CD1c-positive myeloid dendritic cell (primary cell): ENCODE data around the gene FAM120A.

ENCODE experiments used
- DNase-seq: peaks from one replicate; pipeline ENCODE4 v3.0.0-alpha.2; 2016; ENCODE audit errors: extremely low spot score

Gene FAM120A

GRCh38 chr9:93470391-93470790 is 18.9 kb downstream of the FAM120A start:
- DNase-seq = no peak

GRCh38 chr9:93471124-93471523 is 19.6 kb downstream of the FAM120A start:
- DNase-seq = no peak

DNA sequence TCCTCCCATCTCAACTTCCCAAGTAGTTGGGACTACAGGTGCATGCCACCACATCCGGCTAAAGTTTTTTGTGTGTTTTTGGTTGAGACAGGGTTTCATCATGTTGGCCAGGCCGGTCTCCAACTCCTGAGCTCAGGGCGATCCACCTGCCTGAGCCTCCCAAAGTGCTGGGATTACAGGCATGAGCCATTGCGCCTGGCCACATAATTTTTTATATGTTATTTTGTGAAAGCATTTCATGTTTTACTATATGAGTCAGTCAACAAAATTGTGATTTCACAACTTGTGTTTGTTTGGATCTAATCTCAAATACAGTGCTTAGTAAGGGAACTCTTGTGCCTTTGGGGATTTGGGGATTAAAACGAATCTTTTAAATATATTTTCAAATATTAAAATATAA is 21.9 kb downstream of the FAM120A start:
- no peak for DNase-seq

GRCh38 chr9:93475108-93475507 is 23.6 kb downstream of the FAM120A start:
- no peak for DNase-seq

DNA sequence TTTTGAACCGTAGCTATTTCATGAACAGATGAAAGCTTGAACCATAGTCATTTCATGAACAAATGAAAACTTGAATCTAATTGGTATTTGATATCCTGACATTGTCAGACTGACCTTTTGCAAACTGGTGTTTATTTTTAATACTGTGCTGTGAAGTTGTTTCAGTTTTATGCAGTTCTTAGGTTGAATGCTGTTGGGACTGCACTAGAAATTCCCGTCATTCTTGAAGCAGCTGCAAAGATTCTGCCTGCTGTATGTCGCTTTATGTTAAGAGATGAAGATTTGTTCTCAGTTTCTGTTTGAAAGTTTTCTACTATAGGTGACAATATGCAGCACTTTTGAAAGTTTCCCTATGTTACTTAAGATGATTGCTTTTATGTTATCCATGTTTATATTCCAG is 24.4 kb downstream of the FAM120A start:
- no peak for DNase-seq

DNA sequence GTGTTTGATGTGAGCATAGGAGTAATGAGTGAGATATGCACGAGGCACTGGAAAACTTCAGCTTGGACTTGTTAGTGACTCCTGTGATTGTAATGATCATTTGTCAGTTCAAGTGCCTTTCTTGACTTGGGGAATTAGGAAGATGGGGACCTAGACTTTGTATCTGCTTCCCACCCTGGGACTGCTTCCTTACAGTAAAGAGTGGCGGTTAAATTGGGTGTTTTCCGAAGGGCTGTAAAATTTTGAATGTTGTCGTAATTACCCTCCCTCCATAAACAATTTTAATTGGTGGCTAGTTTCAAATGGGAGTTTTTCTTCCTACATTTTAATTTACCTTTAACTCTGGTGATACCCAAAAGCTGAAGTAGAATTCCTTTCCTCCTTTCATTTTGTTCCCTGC is 25.4 kb downstream of the FAM120A start:
- DNase-seq = no peak

GRCh38 chr9:93477397-93477796 is 25.9 kb downstream of the FAM120A start:
- no peak for DNase-seq

GRCh38 chr9:93479726-93480125 is 28.2 kb downstream of the FAM120A start:
- no peak for DNase-seq

- DNase-seq = no peak
These were observed 28.8 kb downstream of the FAM120A start for GRCh38 chr9:93480262-93480661.

GRCh38 chr9:93480728-93481324 is 29.3 kb downstream of the FAM120A start:
- DNase-seq = no peak

- no peak for DNase-seq
These were observed 32.0 kb downstream of the FAM120A start for GRCh38 chr9:93483497-93483896.

- no peak for DNase-seq
These were observed 34.8 kb downstream of the FAM120A start for GRCh38 chr9:93486268-93486667.

DNA sequence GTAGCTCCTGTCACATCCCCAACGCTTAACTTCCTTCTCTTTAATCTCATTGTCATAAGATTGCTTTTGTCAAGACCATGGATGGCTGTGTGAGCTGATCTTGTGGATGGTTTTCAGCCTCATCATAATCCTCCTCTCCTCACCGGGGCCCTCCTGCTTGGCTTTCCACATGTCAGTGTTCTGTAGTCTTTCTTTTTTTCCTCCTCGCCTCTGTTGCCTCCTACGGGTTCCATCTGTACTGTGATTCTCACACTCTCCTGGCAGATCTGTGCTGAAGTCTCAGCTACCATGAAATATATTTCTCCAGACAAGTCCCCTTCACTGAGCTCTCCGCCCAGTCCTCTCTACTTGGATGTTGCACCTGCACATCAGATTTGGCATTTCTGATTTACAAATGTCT is 36.8 kb downstream of the FAM120A start:
- no peak for DNase-seq

DNA sequence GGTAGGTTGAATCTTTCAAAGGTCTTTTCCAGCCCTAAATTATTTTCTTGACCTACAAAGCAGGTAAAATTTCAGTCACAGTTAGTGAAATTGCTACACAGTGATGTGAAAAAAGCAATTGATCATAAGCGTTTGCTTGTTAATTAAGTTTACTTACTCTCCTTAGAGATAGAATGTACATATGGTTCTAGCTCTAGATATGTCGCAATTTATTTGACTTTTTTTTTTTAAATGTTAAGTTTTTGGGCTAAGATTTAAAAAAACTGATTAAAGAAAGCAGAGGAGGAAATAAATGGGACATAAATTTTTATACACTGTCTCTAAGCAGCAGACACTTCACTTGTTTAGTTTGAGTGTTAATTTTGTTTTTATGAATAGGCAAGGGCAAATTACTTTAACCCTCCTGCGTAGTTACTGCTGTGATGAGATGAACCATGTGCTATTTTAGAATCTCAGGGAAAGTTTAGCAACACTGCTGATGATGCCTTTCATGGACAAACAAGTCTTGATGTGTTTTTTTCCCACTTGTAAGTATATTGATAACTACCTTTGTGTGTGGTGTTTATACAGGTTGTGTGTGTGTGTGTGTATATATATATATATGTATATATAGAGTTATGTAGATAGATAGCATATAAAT is 40.2 kb downstream of the FAM120A start:
- DNase-seq = no peak

DNA sequence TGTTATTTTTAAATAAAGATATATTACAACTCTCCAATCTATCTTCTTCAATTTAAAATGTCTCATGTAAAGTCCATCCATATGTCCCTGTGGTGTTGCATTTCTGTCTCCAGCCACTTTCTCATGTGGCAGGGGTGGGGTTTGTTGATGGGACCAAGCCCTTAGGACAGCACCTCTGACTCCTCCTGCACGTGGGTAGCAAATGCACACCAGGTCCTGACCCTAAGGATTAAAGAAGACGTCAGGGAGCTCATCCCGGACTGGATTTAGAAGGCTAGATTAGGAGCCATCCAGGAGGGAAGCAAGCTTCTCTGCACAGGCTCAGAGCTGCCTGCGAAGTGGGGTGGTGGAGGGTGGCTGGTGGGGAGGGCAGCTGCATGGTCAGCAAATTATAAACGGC is 40.8 kb downstream of the FAM120A start:
- no peak for DNase-seq

DNA sequence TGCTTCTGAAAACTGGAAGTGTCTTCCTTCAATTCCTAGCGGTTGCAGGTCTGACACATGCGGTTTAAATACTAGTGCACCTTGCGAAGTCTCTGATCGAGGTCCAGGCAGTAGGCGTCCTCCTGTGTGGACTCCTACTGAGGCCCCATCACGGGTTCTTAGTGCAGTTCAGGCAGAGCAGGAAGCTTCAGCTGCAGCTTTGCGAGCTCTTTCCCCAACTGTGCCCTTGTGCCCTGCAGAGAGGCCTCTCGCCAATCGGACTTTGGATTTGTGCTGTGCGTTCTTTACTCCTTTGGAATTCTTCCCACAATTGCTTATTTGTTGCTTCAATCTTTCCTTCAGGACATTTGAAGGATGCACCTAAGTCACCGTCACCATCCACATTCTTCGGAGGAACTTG is 42.5 kb downstream of the FAM120A start:
- DNase-seq = no peak

DNA sequence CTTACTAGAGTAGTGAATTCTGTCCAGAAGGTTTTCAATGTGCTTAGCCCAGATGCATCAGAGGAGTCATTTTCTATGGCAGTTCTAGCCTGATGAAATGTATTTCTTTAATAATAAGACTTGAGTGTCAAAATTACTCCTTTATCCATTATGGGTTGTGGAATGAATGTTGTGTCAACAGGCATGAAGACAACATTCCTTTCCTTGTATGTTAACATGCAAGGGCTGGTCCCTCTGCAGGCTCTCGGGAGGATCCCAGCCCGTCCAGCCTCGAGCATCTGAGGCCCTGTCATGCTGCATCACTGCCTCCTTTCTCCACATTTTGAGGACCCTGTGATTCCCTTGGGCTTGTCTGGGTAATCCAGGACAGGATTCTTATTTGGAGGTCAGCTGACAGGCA is 44.8 kb downstream of the FAM120A start:
- DNase-seq = no peak

DNA sequence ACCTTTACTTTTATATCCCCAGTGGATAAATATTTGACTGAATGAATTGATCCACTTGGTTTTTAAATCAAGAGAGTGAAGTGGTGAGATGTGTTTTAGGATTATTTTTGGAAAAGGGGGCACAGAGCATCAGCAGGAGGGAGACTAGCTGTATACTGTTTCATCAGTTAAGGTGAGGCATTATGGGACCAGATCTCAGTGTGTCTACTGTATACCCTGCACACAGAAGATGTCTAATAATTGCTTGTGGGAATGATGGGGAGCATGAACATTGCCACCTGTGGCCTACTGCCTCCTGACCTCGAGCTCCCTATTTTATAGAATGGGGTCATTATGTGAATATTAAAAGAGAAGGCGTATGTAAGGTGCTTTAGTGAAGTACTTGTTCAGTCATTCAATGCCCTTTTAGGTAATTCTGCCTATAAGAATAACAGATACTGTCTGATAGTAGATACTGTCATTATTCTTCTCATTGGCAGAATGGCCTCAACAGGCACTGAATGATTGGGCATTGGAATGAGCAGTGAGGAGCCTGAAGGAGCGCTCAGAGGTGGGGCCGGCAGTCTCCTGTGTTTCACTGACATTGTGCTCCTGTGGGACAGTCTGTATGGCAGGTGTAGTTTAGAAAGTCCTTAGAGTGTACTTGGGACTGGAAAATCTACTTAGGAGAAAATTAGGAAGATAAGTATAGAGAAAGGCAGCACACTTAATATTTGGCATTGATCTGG is 49.2 kb downstream of the FAM120A start:
- no peak for DNase-seq

DNA sequence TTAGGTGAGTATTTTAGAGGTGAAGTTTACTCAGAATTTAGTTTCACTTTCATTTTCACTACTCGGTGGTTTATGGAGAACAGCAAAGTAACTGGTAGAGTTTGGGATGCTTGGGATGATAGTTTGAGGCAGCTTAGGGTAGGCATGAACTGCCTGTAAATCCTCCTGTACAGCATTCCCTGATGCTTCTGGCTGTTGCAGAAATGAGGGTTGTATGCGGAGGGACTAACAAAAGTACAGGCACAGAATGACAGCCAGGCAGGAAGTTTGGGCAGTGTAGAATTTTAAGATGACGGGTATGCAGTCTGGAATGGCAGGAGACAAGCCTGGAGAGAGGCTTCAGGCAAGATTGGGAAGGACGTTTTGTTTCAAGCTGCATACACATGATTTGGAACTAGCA is 49.9 kb downstream of the FAM120A start:
- peak; percentile 14 for DNase-seq

DNA sequence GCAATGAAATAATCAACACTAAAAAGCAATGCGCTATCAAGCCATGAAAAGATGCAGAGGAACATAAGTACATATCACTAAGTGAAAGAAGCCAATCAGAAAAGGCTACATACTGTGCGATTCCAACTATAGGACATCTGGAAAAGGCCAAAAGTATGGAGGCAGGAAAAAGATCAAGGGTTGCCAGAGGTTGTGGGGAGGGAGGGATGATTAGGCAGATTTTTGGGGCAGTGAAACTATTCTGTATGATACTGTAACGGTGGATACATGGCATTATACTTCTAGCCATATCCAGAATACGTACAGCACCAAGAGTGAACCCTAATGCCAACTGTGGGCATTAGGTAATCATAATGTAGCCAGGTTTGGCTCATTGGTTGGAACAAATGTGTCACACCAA is 51.9 kb downstream of the FAM120A start:
- DNase-seq = no peak

DNA sequence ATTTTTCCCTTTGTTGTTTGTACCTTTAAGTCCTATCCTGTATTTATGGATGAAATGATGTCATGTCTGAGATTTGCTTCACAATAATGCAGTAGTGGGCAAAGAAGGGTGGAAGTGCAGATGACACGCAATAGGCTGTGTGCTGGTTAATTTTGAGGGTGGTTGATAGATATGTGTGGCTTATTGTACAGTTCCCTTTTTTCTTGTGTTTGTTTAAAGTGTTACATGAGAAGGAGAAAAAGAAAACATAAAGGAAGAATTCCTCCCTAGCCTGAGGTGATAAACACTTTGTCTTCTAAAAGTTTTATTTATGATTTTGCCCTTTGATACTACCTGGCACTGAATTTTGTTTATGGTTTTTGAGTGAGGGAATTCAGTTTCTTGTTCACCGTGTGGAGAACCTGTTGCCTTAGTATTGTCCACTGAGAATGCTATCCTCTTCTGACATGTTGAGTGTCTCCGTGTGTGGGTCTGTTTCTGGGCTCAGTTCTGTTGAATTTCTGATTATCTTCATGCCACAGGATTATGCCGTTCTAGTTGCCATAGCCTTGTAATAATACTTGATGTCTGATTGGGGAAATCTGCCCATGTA is 54.2 kb downstream of the FAM120A start:
- DNase-seq = peak; percentile 84

- no peak for DNase-seq
These were observed 56.3 kb downstream of the FAM120A start for GRCh38 chr9:93507768-93508167.

GRCh38 chr9:93508207-93508606 is 56.7 kb downstream of the FAM120A start:
- no peak for DNase-seq
